ENCODE data around the gene CLEC18C. TPM values are rescaled to one million over a fixed set of nuclear protein-coding genes. Genes with fewer than 3 reads are reported as not detected.

Gene CLEC18C
- total RNA-seq, 2 donors from 2014 or later: 1.8 TPM; not detected in 1

DNA sequence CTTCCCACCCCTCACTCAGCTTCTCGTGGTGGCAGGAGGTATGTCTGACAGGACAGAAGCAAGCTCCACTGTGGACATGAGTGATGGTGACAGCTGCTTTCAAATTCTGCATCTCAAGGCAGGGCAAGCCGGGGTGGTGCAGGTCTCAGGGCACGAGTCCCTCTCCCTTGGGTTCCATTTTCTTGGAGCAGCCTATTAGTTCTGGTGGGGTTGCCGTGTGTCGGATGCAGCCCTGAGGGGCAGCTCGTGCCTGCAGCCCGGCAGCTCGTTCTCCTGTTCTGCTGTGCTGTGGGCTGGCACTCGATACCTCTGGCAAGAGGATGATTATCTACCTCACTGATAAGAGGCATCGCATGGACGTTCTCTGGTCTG, 16.5 kb upstream of the CLEC18C start:
- intact Hi-C loops (cut with DNase I): no loop called here
- peaks cover 28 to 58% of the 10 kb centered on the region in 2 donors for H3K36me3 ChIP-seq (replicated peaks in 1 of 2; ENCODE audit: insufficient read depth in 1 of 2, low read depth in 2 of 2)
- ATAC-seq: no peak
- TF ChIP-seq CTCF (IDR thresholded peaks at IDR 0.05) (no peak), POLR2A (IDR thresholded peaks at IDR 0.05) (no peak)
- 80 to 82% methylated on average over 11 of the region's 11 CpGs for WGBS, 2 donors
- H3K27ac ChIP-seq: no peak overlapping the region
- H3K27me3 ChIP-seq: no peaks in the 10 kb centered on the region
- no peak for DNase-seq
- no peaks in the 10 kb centered on the region for H3K9me3 ChIP-seq
- no peaks in the 10 kb centered on the region for H3K4me1 ChIP-seq
- no peak overlapping the region for H3K4me3 ChIP-seq

GRCh38 chr16:70157477-70158260, 15.9 kb upstream of the CLEC18C start:
- intact Hi-C loops (cut with DNase I): no loop called here
- peaks cover 28 to 55% of the 10 kb centered on the region in 2 donors for H3K36me3 ChIP-seq (replicated peaks in 1 of 2; ENCODE audit: insufficient read depth in 1 of 2, low read depth in 2 of 2)
- DNase-seq (no peak), ATAC-seq (no peak)
- WGBS, 2 donors: 79 to 85% methylated on average over 8 of the region's 8 CpGs
- no peaks in the 10 kb centered on the region for H3K27me3 ChIP-seq
- no peak overlapping the region for H3K4me3 ChIP-seq
- no peaks in the 10 kb centered on the region for H3K9me3 ChIP-seq
- no peak overlapping the region for H3K27ac ChIP-seq
- no peak for TF ChIP-seq CTCF (IDR thresholded peaks at IDR 0.05)
- no peak for TF ChIP-seq POLR2A (IDR thresholded peaks at IDR 0.05)
- H3K4me1 ChIP-seq: no peaks in the 10 kb centered on the region

- H3K27ac ChIP-seq: no peak overlapping the region
- no peak overlapping the region for H3K4me3 ChIP-seq
- H3K36me3 ChIP-seq (replicated peaks in 1 of 2; ENCODE audit: insufficient read depth in 1 of 2, low read depth in 2 of 2): peaks cover 28 to 48% of the 10 kb centered on the region in 2 donors
- no peaks in the 10 kb centered on the region for H3K27me3 ChIP-seq
- intact Hi-C loops (cut with DNase I): no loop called here
- TF ChIP-seq POLR2A (IDR thresholded peaks at IDR 0.05) (no peak), CTCF (IDR thresholded peaks at IDR 0.05) (no peak)
- WGBS, 2 donors: 79% methylated on average over 7 of the region's 7 CpGs
- no peak for ATAC-seq
- no peak for DNase-seq
- H3K4me1 ChIP-seq: no peaks in the 10 kb centered on the region
- no peaks in the 10 kb centered on the region for H3K9me3 ChIP-seq
These were observed 15.2 kb upstream of the CLEC18C start for GRCh38 chr16:70158261-70158939.

GRCh38 chr16:70159355-70160348, 13.9 kb upstream of the CLEC18C start:
- 70 to 76% methylated on average over 9 of the region's 9 CpGs for WGBS, 2 donors
- DNase-seq (no peak), ATAC-seq (no peak)
- Histone ChIP-seq H3K27ac (no peak overlapping the region), H3K4me1 (no peaks in the 10 kb centered on the region), H3K4me3 (no peak overlapping the region), H3K9me3 (no peaks in the 10 kb centered on the region), H3K27me3 (no peaks in the 10 kb centered on the region), H3K36me3 (replicated peaks in 1 of 2; ENCODE audit: insufficient read depth in 1 of 2, low read depth in 2 of 2) (peaks cover 28 to 38% of the 10 kb centered on the region in 2 donors)
- TF ChIP-seq CTCF (IDR thresholded peaks at IDR 0.05) (no peak), POLR2A (IDR thresholded peaks at IDR 0.05) (no peak)
- intact Hi-C loops (cut with DNase I): no loop called here
